Heart left ventricle (tissue), 13 donors: ENCODE measurements around the gene TDG.

Experiments used
- POLR2A ChIP-seq, 2 donors: fragments of 450-650 bp; IDR thresholded peaks; one replicate each; pipeline ENCODE4 v1.6.1; 2017; ENCODE audit warnings: antibody characterized with exemption in 2 of 2, mild to moderate bottlenecking in 2 of 2, moderate library complexity in 2 of 2
- TF ChIP-seq, protein P1 (sequence below), 12 donors: fragments of 200-600 bp; sonication (generic) in 4 of 12; IDR thresholded peaks; one replicate each; pipeline versions ENCODE4 v1.5.0 to v1.8.0; 2018 to 2022; ENCODE audit warnings: antibody characterized with exemption in 12 of 12, mild to moderate bottlenecking in 5 of 12
- donor health status: ischemic (EF 13 %, LVEDD 7.1; RV severe dilation, severe dysfunction).
- donor health status: DM: no; HTN: yes; CAD: no.
- donor health status: DM: no; HTN: no; CAD: no.
- donor health status: ischemic (EF 25% LVEDD 6.9; RV normal size, moderate dysfunction).
- donor health status: ischemic (EF 25% LVEDD 5.7; RV mildly dilated, moderate dysfunction).
- donor health status: ischemic (EF 35%, LVEDD 5.7; RV mildly dilated, moderate dysfunction).
- donor health status: nonischemic (EF 11% LVEDD 7.7; RV severe dilation, severe dysfunction).
- donor health status: DM: yes; HTN: yes; CAD: no.
- donor health status: PGD.
- donor health status: ischemic (EF 29% LVEDD 5.4; RV normal size, mild dysfunction).
- donor health status: nonischemic (EF 23%, LVEDD 6.1; RV moderate dilation, normal function).

DNA sequence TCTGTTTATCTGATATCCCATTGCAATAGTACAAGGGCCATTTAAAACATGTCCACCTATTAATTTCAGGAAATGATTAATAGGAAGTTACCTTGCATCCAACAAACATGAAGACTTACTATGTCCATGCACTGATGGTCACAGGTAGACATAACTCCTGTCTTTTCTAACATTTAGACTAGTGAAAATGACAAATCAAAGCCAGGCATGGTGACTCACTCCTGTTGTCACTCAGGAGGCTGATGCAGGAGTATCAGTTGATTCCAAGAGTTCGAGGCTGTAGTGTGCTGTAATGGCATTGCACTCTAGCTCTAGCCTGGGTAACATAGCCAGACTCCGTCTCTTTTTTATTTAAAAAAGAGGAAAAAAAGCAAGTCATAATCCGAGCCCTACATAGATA is 20.7 kb upstream of the TDG start:
- TF ChIP-seq, protein P1, sequence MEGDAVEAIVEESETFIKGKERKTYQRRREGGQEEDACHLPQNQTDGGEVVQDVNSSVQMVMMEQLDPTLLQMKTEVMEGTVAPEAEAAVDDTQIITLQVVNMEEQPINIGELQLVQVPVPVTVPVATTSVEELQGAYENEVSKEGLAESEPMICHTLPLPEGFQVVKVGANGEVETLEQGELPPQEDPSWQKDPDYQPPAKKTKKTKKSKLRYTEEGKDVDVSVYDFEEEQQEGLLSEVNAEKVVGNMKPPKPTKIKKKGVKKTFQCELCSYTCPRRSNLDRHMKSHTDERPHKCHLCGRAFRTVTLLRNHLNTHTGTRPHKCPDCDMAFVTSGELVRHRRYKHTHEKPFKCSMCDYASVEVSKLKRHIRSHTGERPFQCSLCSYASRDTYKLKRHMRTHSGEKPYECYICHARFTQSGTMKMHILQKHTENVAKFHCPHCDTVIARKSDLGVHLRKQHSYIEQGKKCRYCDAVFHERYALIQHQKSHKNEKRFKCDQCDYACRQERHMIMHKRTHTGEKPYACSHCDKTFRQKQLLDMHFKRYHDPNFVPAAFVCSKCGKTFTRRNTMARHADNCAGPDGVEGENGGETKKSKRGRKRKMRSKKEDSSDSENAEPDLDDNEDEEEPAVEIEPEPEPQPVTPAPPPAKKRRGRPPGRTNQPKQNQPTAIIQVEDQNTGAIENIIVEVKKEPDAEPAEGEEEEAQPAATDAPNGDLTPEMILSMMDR (IDR thresholded peaks at IDR 0.05) = no peak
- TF ChIP-seq POLR2A (IDR thresholded peaks at IDR 0.05) = no peak
